ENCODE measurements around the gene LAMA2.

DNA sequence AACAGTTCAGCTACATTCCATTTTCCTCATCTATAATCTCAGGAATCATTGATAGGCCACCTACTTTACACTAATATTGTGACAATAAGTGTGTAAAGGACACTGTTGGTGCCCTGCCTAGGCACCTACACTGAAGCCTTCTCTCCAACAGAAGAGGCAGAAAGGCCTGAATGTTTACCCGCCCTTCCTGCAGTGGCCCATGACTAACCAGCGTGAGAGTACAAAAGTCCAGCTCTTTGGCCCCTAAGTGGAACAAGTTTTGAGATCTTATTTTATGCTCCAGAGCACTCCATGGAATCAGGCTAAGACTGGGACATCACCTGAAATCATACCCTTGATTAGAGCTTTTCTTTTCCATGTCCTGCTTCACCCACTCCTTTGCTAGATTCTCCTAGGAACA lies 467.3 kb downstream of the LAMA2 start:
- TF ChIP-seq EZH2phosphoT487 (IDR thresholded peaks at IDR 0.05; ENCODE audit: low read depth, severe bottlenecking, unreplicated experiment) (no peak), CTCF (IDR thresholded peaks at IDR 0.05; ENCODE audit: poor library complexity) (no peak), EZH2 (IDR thresholded peaks at IDR 0.05; ENCODE audit: borderline replicate concordance) (no peak)
